ENCODE results near the gene SPIB.
A peak's percentile ranks its signal among the peaks of the same experiment; 100 is the strongest.
"Not testable (repeated sequence)": the region's sequence is repeated elsewhere in the genome, so short reads cannot be mapped to it uniquely, and the experiment has no call there.

Gene SPIB

GRCh38 chr19:50447750-50448149, 29.0 kb downstream of the SPIB start:
- no peak for DNase-seq

- no peak for DNase-seq
Observed at GRCh38 chr19:50449236-50449899, 30.6 kb downstream of the SPIB start.

- DNase-seq: no peak
Observed at GRCh38 chr19:50450369-50451222, 31.9 kb downstream of the SPIB start.

DNA sequence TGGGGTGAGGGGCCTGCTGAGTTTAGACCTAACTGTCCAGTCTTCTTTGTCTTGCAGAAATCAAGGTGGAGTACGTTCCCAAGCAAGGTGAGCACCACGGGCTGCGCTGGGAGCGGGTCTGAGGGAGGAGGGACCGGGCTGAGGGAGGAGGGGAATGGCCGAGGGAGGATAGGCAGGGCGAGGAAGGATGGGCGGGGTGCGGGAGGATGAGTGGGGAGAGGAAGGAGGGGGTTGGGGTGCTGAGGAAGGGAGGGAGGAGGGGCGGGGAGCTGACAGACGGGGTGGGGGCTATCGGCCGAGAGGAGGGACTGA, 32.4 kb downstream of the SPIB start:
- no peak for DNase-seq

- DNase-seq: no peak
Observed at GRCh38 chr19:50453243-50453642, 34.5 kb downstream of the SPIB start.

DNA sequence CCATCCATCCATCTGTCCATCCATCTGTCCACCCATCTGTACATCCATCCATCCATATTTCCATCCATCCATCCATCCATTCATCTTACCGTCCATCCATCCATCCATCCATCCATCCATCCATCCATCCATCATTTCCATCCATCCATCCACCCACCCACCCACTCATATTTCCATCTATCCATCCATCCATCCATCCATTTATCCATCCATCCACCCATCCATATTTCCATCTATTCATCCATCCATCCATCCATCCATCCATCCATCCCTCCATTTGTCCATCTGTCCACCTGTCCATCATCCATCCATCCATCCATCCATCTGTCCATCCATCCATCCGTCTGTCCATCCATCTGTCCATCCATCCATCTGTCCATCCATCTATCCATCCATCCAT, 37.3 kb downstream of the SPIB start:
- DNase-seq: no peak

DNA sequence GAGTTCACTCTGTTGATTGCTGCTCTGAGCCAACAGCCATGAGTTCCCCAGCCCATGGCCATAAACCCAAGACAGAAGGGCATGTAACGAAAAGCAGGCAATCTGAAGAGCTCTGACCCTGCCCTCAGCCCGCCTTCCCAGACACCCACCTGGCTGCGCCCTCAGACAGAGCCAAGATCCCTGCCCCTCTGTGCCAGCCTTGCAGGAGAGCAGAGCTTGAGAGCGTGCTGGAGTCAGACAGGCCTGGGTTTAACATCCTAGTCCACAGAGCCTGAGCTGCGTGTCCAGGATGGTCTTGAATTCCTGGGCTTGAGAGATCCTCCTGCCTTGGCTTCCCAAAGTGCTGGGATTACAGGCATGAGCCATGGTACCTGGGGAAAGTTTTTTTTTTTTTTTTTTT, 38.6 kb downstream of the SPIB start:
- no peak for DNase-seq

GRCh38 chr19:50458396-50459066, 39.8 kb downstream of the SPIB start:
- DNase-seq: no peak

- DNase-seq: no peak
Observed at GRCh38 chr19:50459067-50459456, 40.3 kb downstream of the SPIB start.

DNA sequence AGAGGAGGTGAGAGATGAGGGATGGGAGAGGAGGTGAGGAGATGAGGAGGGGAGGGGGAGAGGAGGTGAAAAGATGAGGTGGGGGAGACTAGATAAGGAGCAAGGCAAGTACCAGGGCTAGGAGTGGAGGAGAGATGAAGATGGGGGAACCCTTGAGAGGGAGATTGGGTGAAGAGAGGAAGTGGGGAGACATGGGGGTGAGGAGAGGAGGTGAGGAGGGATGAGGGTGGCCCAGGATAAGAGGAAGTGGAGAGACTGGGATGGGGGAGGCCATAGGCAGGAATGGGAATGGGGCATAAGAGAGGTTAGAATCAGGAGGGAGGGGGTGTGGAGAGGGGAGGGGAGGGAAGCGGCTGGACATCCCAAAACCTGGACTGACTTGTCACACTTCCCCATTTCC, 40.9 kb downstream of the SPIB start:
- no peak for DNase-seq

GRCh38 chr19:50460161-50460765, 41.5 kb downstream of the SPIB start:
- no peak for DNase-seq

DNA sequence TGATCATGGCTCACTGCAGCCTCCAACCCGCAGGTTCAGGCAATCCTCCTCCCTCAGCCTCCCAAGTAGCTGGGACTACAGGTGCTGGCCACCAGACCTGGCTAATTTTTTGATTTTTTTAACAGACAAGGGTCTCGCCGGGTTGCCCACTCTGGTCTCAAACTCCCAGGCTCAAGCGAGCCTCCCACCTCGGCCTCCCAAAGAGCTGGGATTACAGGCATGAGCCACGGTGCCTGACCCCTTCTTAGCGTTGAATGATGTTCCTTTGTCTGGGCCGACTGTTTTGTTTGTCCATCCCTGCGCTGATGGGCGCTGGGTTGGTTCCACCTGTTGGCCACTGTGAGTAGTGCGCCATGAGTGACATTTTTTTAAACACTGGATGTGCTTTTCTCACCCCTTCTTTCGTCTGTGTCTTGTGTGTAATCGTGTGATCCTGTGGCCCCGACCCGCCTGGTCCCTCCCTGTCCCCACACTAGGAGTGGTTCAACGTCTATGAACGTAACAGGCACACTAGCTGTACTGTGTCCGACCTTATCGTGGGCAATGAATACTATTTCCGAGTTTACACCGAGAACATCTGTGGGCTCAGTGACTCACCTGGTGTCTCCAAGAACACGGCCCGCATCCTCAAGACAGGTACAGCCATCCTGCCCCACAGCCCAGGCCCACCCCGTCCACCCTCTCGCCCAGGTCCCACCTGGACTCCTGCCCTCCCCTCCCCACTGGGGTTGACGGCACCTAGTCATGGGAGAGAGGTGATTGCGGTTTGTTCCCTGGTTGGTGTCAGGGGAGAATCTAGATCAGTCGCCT, 42.5 kb downstream of the SPIB start:
- DNase-seq: peak; percentile 75

DNA sequence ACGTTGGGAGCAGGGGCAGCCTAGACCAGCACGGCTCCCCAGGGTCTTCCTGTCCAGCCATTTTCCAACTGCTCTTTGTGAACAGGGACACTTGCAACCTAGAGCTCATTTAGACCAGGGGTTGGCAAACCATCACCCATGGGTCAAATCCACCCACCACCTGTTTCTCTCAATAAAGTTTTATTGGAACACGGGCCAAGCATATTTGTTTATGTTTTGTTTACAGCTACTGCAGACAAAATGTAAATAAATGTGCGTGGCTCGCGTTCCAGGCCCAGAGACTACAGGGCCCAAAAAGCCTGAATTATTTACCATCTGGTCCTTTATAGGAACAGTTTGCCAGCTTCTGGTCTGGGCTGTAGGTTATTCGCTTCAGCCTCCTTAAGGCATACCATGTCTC, 44.2 kb downstream of the SPIB start:
- DNase-seq: no peak

GRCh38 chr19:50464348-50464747, 45.6 kb downstream of the SPIB start:
- DNase-seq: no peak

- no peak for DNase-seq
Observed at GRCh38 chr19:50465000-50465399, 46.3 kb downstream of the SPIB start.

DNA sequence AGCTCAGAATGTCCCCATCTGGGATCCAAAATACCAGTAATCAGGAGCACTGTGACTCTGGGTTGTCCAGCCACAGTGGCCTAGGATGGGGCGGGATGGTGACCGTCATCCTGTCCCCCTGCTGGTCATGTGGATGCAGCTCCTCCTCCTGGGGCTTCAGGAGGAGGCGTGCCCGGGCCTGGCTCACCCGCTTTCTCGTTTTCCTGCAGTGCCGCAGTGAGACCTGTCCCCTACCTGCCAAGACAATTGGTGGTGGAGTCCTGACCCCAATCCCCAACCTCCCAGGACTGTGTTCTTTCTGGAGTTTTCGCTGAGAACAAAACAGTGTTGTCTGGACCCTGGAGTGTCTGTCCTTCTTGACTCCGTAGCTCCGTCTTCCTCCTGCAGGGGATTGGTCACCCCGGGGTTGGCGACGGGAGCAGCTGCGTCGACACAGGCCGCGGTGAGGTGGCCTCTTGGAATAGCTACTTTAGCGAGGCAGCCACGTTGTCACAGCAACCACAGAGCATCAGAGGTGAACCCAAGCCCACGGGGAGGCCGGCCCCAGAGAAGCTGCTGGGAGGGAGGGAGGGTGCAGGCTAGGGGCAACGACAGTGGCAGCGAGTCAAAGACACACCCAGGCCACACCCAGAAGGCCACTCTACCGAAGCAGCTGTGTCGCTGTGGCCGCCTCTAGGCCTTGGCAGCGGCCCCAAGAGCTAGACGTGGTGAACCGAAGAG, 47.4 kb downstream of the SPIB start:
- DNase-seq: no peak

DNA sequence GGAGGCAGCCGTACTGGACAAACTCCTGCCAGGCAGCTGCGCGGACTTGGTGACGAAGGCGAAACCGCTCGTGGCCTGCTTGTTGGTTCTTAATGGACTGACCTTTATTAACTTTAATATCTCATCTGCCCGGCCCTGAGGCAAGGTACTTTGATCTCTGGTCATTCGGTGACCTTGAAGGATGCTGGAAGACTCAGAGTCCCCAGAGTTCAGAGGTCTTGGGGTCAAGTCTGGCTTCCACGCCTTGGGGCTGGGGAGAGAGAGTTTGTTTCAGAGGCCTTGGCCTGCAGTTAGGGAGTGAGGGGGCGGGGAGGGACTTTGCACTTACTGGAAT, 47.9 kb downstream of the SPIB start:
- DNase-seq: no peak

GRCh38 chr19:50467566-50467965, 48.8 kb downstream of the SPIB start:
- no peak for DNase-seq

GRCh38 chr19:50468818-50469217, 50.1 kb downstream of the SPIB start:
- no peak for DNase-seq

DNA sequence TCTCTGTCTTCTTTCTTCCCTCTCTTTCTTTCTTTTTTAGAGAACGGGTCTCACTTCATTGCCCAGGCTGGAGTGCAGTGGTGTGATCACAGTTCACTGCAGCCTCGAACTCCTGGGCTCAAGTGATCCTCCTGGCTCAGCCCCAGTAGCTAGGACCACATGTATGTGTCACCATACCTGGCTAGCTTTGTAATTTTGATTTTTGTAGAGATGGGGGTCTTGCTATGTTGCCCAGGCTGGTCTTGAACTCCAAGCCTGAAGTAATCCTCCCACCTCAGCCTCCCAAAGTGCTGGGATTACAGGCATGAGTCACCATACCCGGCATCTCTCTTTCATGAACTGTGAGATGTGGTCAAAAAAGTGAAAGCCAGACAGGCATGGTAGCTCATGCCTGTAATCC, 54.6 kb downstream of the SPIB start:
- DNase-seq: not testable (repeated sequence)

DNA sequence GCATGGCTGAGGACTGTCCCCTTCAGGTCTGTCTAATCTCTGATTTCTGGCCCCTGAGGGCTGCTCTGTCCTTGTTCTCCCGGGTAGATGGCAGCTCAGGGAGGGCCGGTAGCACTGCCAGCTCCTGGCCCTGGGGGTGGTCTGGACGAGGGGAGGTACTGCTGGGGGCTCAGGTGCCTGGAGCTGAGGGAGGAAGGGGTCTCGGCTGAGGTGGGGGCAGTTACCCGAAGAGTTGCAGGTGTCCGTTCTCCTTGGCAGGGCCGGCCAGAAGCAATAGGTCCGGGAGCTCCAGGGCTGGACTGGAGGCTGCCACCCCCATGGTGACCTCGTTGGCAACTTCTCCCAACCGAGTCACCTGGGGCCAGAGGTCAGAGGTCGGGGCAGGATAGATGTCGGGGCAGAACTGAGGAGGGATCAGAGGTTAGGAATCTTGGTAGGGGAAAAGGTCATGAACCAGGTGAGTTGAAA, 56.4 kb downstream of the SPIB start:
- DNase-seq: no peak

- DNase-seq: no peak
Observed at GRCh38 chr19:50475736-50476223, 57.0 kb downstream of the SPIB start.
